H1 (cell line): ENCODE data around the gene DCAF6. TPM values are rescaled to one million over a fixed set of nuclear protein-coding genes. Genes with fewer than 3 reads are reported as not detected.

Experiments used
- CTCF ChIA-PET: fragments of 300-600 bp; sonication (Branson Sonifier 250); formaldehyde crosslinking; loops from one replicate; lab custom pipeline; 2021; ENCODE audit not compliant: partially characterized antibody; lab: Charles Lee
- POLR2A ChIA-PET: fragments of 300-600 bp; sonication (Branson Sonifier 250); formaldehyde crosslinking; loops from one replicate; lab custom pipeline; 2021; ENCODE audit warnings: inconsistent platforms; ENCODE audit not compliant: partially characterized antibody; lab: Charles Lee
- DNase-seq, 2 experiments: peaks; one replicate each; pipeline versions ENCODE4 v3.0.0 to v3.0.0-alpha.2; 2010 to 2022; ENCODE audit warnings: low spot score in 2 of 2, low read depth in 1 of 2, mixed read lengths in 1 of 2
- FAIRE-seq: peaks from 2 replicates; lab custom pipeline; 2011; peaks lifted over from hg19 to GRCh38; lab: Jason Lieb, UNC
- H2AFZ ChIP-seq: 2 replicates; pipeline ENCODE4 v1.8.1; 2012; ENCODE audit warnings: low read length, inconsistent platforms
- H2AK5ac ChIP-seq: 2 replicates; pipeline ENCODE4 v1.6.1; 2013; ENCODE audit warnings: low read depth, low read length
- H2BK120ac ChIP-seq: replicated peaks from 2 replicates; pipeline ENCODE3; 2013; ENCODE audit warnings: low read depth, low read length, inconsistent platforms
- H2BK12ac ChIP-seq: 2 replicates; pipeline ENCODE4 v1.6.1; 2013; ENCODE audit warnings: low read depth, low read length
- H2BK15ac ChIP-seq: 2 replicates; pipeline ENCODE4 v1.6.1; 2013; ENCODE audit warnings: low read length
- H2BK20ac ChIP-seq: 2 replicates; pipeline ENCODE4 v1.6.1; 2013; ENCODE audit warnings: low read length
- H2BK5ac ChIP-seq: 2 replicates; pipeline ENCODE4 v1.6.1; 2013; ENCODE audit warnings: low read depth, low read length
- H3K14ac ChIP-seq: 2 replicates; pipeline ENCODE4 v1.6.1; 2013; ENCODE audit warnings: inconsistent platforms; ENCODE audit not compliant: insufficient read length
- H3K18ac ChIP-seq: 2 replicates; pipeline ENCODE4 v1.6.1; 2013; ENCODE audit warnings: low read length; ENCODE audit errors: extremely low read depth
- H3K23ac ChIP-seq: 2 replicates; pipeline ENCODE4 v1.6.1; 2013; ENCODE audit warnings: inconsistent platforms; ENCODE audit not compliant: insufficient read length
- H3K23me2 ChIP-seq: 2 replicates; pipeline ENCODE4 v1.6.1; 2013; ENCODE audit warnings: low read depth, low read length
- H3K27ac ChIP-seq: 2 replicates; pipeline ENCODE4 v1.6.1; 2011; ENCODE audit warnings: low read depth, low read length, inconsistent platforms
- H3K27me3 ChIP-seq, 4 experiments: replicated peaks in 1 of 4; 1 replicate in 1 of 4; 2 replicates in 3 of 4; pipeline versions ENCODE4 v1.6.1 to v1.8.1; 2011 to 2013; ENCODE audit warnings: low read length in 3 of 4, mild to moderate bottlenecking in 3 of 4, inconsistent platforms in 2 of 4, mixed read lengths in 2 of 4, moderate library complexity in 1 of 4; ENCODE audit not compliant: control insufficient read depth in 3 of 4, insufficient read depth in 3 of 4; ENCODE audit errors: extremely low read depth in 1 of 4
- H3K36me3 ChIP-seq, 4 experiments: 2 replicates each; pipeline versions ENCODE4 v1.6.1 to v1.8.1; 2011 to 2013; ENCODE audit warnings: mild to moderate bottlenecking in 4 of 4, low read length in 3 of 4, moderate library complexity in 2 of 4, control low read depth in 1 of 4, inconsistent platforms in 1 of 4; ENCODE audit not compliant: insufficient read depth in 4 of 4, control insufficient read depth in 2 of 4
- H3K4ac ChIP-seq: replicated peaks from 2 replicates; pipeline ENCODE3; 2013; ENCODE audit warnings: low read length, low read depth, mixed read lengths, inconsistent platforms; ENCODE audit not compliant: insufficient read length
- H3K4me1 ChIP-seq, 4 experiments: replicated peaks in 1 of 4; 1 replicate in 1 of 4; 2 replicates in 3 of 4; pipeline versions ENCODE4 v1.6.1 to v1.8.1; 2011 to 2013; ENCODE audit warnings: low read length in 3 of 4, inconsistent platforms in 2 of 4, mixed read lengths in 1 of 4; ENCODE audit not compliant: insufficient read depth in 4 of 4, control insufficient read depth in 3 of 4
- H3K4me2 ChIP-seq, 2 experiments: 2 replicates each; pipeline versions ENCODE4 v1.6.1 to v1.8.1; 2011 to 2013; ENCODE audit warnings: low read depth in 2 of 2, low read length in 2 of 2, control low read depth in 1 of 2, inconsistent platforms in 1 of 2, mild to moderate bottlenecking in 1 of 2; ENCODE audit not compliant: insufficient read depth in 1 of 2
- H3K4me3 ChIP-seq, 4 experiments: fragments of 200-600, 300-600 bp in 1 of 4; sonication (generic), shearing (Covaris generic), sonication (Bioruptor Twin) in 1 of 4; 2 replicates each; pipeline versions ENCODE4 v1.5.1 to v1.8.1; 2011 to 2016; ENCODE audit warnings: low read length in 4 of 4, low read depth in 3 of 4, control low read depth in 2 of 4, inconsistent platforms in 2 of 4, mild to moderate bottlenecking in 2 of 4, mixed read lengths in 1 of 4, moderate library complexity in 1 of 4; ENCODE audit not compliant: insufficient read depth in 2 of 4; ENCODE audit errors: extremely low read depth in 1 of 4
- H3K56ac ChIP-seq: replicated peaks from 2 replicates; pipeline ENCODE3; 2013; ENCODE audit warnings: low read depth, mild to moderate bottlenecking, mixed read lengths, low read length, inconsistent platforms; ENCODE audit not compliant: insufficient read length
- H3K79me1 ChIP-seq: 2 replicates; pipeline ENCODE4 v1.6.1; 2013; ENCODE audit warnings: low read depth, low read length, control low read depth
- H3K79me2 ChIP-seq, 2 experiments: 2 replicates each; pipeline versions ENCODE4 v1.6.1 to v1.8.1; 2012 to 2013; ENCODE audit warnings: low read length in 2 of 2, mild to moderate bottlenecking in 2 of 2, inconsistent platforms in 1 of 2; ENCODE audit not compliant: insufficient read depth in 2 of 2, control insufficient read depth in 1 of 2
- H3K9ac ChIP-seq, 4 experiments: replicated peaks in 1 of 4; 1 replicate in 1 of 4; 2 replicates in 3 of 4; pipeline versions ENCODE4 v1.6.1 to v1.8.1; 2011 to 2013; ENCODE audit warnings: low read depth in 3 of 4, low read length in 3 of 4, control low read depth in 2 of 4, mild to moderate bottlenecking in 2 of 4, moderate library complexity in 2 of 4, inconsistent platforms in 1 of 4; ENCODE audit errors: extremely low read depth in 1 of 4
- H3K9me3 ChIP-seq, 2 experiments: 2 replicates each; pipeline versions ENCODE4 v1.6.1 to v1.8.1; 2012 to 2013; ENCODE audit warnings: mild to moderate bottlenecking in 2 of 2, moderate library complexity in 2 of 2, control low read depth in 1 of 2, inconsistent platforms in 1 of 2, low read depth in 1 of 2, low read length in 1 of 2, mixed read lengths in 1 of 2; ENCODE audit not compliant: insufficient read depth in 2 of 2
- H4K20me1 ChIP-seq, 2 experiments: replicated peaks in 1 of 2; 2 replicates each; pipeline versions ENCODE3 to v1.8.1; 2011 to 2013; ENCODE audit warnings: inconsistent platforms in 2 of 2, low read length in 2 of 2, mild to moderate bottlenecking in 1 of 2; ENCODE audit not compliant: insufficient read depth in 2 of 2, control insufficient read depth in 1 of 2
- H4K5ac ChIP-seq: 2 replicates; pipeline ENCODE4 v1.6.1; 2013; ENCODE audit warnings: low read length, low read depth, mixed read lengths, inconsistent platforms; ENCODE audit not compliant: insufficient read length
- H4K8ac ChIP-seq: 2 replicates; pipeline ENCODE4 v1.8.0; 2013; ENCODE audit warnings: mild to moderate bottlenecking, moderate library complexity, low read length, inconsistent platforms; ENCODE audit not compliant: insufficient read depth; ENCODE audit errors: extremely low read depth
- H4K91ac ChIP-seq: replicated peaks from 2 replicates; pipeline ENCODE3; 2013; ENCODE audit warnings: low read length, mixed read lengths, inconsistent platforms; ENCODE audit not compliant: insufficient read length
- CEBPB ChIP-seq: IDR thresholded peaks from 2 replicates; pipeline ENCODE4 v1.6.1; 2012; ENCODE audit warnings: low read depth, low read length
- CHD1 ChIP-seq: IDR thresholded peaks from 2 replicates; pipeline ENCODE4 v1.6.1; 2012; ENCODE audit warnings: low read depth, low read length, improper control_type of control experiment
- HDAC2 ChIP-seq, 2 experiments: fragments of 300-600 bp in 1 of 2; sonication (generic) in 1 of 2; IDR thresholded peaks; 2 replicates each; pipeline ENCODE4 v1.6.1; 2011 to 2012; ENCODE audit warnings: low read depth in 2 of 2, low read length in 2 of 2, mild to moderate bottlenecking in 2 of 2, moderate library complexity in 2 of 2, borderline replicate concordance in 1 of 2, inconsistent platforms in 1 of 2
- KDM1A ChIP-seq: fragments of 200-600, 300-600 bp; sonication (generic); IDR thresholded peaks from 2 replicates; pipeline ENCODE4 v1.7.1; 2016; ENCODE audit warnings: mild to moderate bottlenecking, low read length, borderline replicate concordance
- POU5F1 ChIP-seq: IDR thresholded peaks from 2 replicates; pipeline ENCODE4 v1.6.1; 2011; ENCODE audit warnings: low read depth, mild to moderate bottlenecking, low read length, moderate library complexity
- SAP30 ChIP-seq: fragments of 300-600 bp; sonication (generic); IDR thresholded peaks from 2 replicates; pipeline ENCODE4 v1.7.1; 2012; ENCODE audit warnings: low read length, moderate library complexity, mild to moderate bottlenecking, inconsistent platforms; ENCODE audit not compliant: insufficient read depth, insufficient replicate concordance
- SIX5 ChIP-seq: IDR thresholded peaks from 2 replicates; pipeline ENCODE4 v1.6.1; 2011; ENCODE audit warnings: mild to moderate bottlenecking, low read depth, low read length
- TAF7 ChIP-seq: optimal IDR thresholded peaks from 2 replicates; pipeline ENCODE3; 2011; ENCODE audit warnings: low read depth, mild to moderate bottlenecking, inconsistent platforms, low read length, moderate library complexity, borderline replicate concordance
- TEAD4 ChIP-seq: IDR thresholded peaks from 2 replicates; pipeline ENCODE4 v1.6.1; 2012; ENCODE audit warnings: low read depth, low read length, inconsistent platforms, mixed read lengths
- ZNF274 ChIP-seq: IDR thresholded peaks from 2 replicates; pipeline ENCODE4 v1.7.0; 2012; ENCODE audit warnings: low read length, borderline replicate concordance; ENCODE audit errors: extremely low read depth
- WGBS, 2 experiments: shearing (Covaris generic) in 1 of 2; methylation state at CpG; one replicate each; pipeline versions ENCODE4 v1.1.6 to v1.1.7; 2013 to 2015; ENCODE audit warnings: low lambda C conversion rate in 2 of 2, mixed read lengths in 2 of 2, inconsistent platforms in 1 of 2, low coverage in 1 of 2, missing lambda C conversion rate in 1 of 2; ENCODE audit not compliant: insufficient replicate concordance in 2 of 2, insufficient coverage in 1 of 2, insufficient read length in 1 of 2; ENCODE audit errors: extremely low coverage in 1 of 2, missing lambda C conversion rate in 1 of 2; 5-methylcytosine and 5-hydroxymethylcytosine counted together
- polyA plus RNA-seq, 7 experiments: library from polyadenylated mRNA; depleted of rRNA in 3 of 7; stranded (reverse) in 5 of 7; unstranded in 2 of 7; fragments of >200 nt in 5 of 7; fragments of 200-250 nt in 2 of 7; gene quantifications; 1 replicate in 5 of 7; 2 replicates in 1 of 7; 4 replicates in 1 of 7; pipeline versions ENCODE4 v1.2.1 to v1.2.3, GENCODE V29; 2011 to 2013; ENCODE audit warnings: missing spikeins in 2 of 7, mixed read lengths in 2 of 7
- total RNA-seq: library from RNA; stranded (reverse); fragmentation: NEBNext Ultra II Directional; extraction: Animal tissue kit (Norgen Biotek cat#: 25700); gene quantifications from 2 replicates; pipeline ENCODE4 v1.2.1, GENCODE V29; 2021

The DCAF6 gene
- total and polyA plus RNA-seq, 2 of the 8 experiments (the other 6 are each of a cell fraction or from before 2014, with no cell fraction given): 12.3 to 17.4 TPM

DNA sequence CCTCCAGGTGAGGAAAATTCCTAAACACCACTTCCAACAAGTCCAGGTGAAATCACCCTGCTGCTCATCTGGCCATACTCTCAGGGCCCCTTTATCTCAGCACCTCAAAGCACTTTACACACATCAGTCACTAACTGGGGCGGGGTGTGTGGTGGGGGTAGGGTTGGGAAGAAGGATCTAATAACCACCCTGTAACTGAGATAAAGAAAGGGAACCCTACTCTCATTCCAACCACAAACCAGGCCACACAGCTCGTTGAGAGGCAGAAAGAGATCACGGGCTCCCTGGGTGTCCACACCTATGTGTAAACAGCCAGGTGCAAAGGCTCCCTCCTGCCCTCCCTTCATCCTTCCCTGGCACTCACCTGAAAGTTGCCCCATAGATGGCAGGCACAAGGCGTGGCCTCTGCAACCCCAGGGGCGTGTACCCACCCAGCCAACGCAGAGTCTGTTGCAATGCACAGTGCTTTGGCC, 179.9 kb downstream of the DCAF6 start:
- Histone ChIP-seq H3K23me2 (no peaks in the 10 kb centered on the region), H2AFZ (no peak overlapping the region), H3K27me3 (no peaks in the 10 kb centered on the region), H3K9ac (no peak overlapping the region), H4K20me1 (no peaks in the 10 kb centered on the region), H3K79me1 (peaks cover 5% of the 10 kb centered on the region; the same call in 1 of the 2 replicates), H2BK120ac (no peak overlapping the region), H3K4me2 (no peak overlapping the region), H2BK12ac (no peak overlapping the region), H3K4ac (no peak overlapping the region)
- WGBS, 2 experiments: 88% methylated on average over 6 of the region's 6 CpGs; no CpG with 5 or more reads in 1 of the 2 experiments
- no peak for DNase-seq
- TF ChIP-seq KDM1A: no peak
- no peak for TF ChIP-seq HDAC2 (IDR thresholded peaks at IDR 0.05; ENCODE audit: borderline replicate concordance in 1 of 2, low read depth in 2 of 2, low read length in 2 of 2)
- no peak for TF ChIP-seq CEBPB
- no peak for TF ChIP-seq TEAD4
- TF ChIP-seq POU5F1: no peak
- no peak for TF ChIP-seq CHD1
- no peak for TF ChIP-seq TAF7
- TF ChIP-seq ZNF274: no peak
- no peak for TF ChIP-seq SIX5
- TF ChIP-seq SAP30: no peak
- TF ChIP-seq, all 59 proteins: peak for 0
- Histone ChIP-seq H3K14ac (no peak overlapping the region), H3K79me2 (no peaks in the 10 kb centered on the region), H2BK5ac (no peak overlapping the region), H3K56ac (no peak overlapping the region), H3K4me3 (no peak overlapping the region), H2BK15ac (no peak overlapping the region), H3K36me3 (no peaks in the 10 kb centered on the region; a peak in 1 of 8 replicates), H3K27ac (no peak overlapping the region), H3K23ac (no peak overlapping the region), H4K5ac (no peak overlapping the region), H4K8ac (no peak overlapping the region), H2AK5ac (no peak overlapping the region), H3K9me3 (peaks cover 0 to 3% of the 10 kb centered on the region in 2 experiments; a peak in 2 of 4 replicates), H3K4me1 (peaks cover 0 to under 1% (median 0%) of the 10 kb centered on the region in 4 experiments; a peak in 1 of 7 replicates), H4K91ac (no peak overlapping the region), H3K18ac (no peak overlapping the region), H2BK20ac (no peak overlapping the region)
- ChIA-PET POLR2A (no interaction called here), CTCF (interaction anchor here (0.6 to 3.2 kb wide), 6 partner anchors 13 to 324 kb away, joined by 3 to 14 read pairs (median 4); no protein-coding TSS in a partner anchor)
- no peak for FAIRE-seq
